ENCODE results near the gene SYNE1. TPM values are rescaled to one million over a fixed set of nuclear protein-coding genes. Genes with fewer than 3 reads are reported as not detected.

Gene SYNE1
- total and polyA plus RNA-seq, 10 donors: 27.8 to 336 (median 247) TPM

- H3K27me3 ChIP-seq (replicated peaks in 1 of 7): no peaks in the 10 kb centered on the region
- DNase-seq: no peak
- peak overlapping the region in 2 of 8 donors; percentile 36 to 54 for H3K27ac ChIP-seq
- intact Hi-C loops (cut with DNase I; ENCODE audit: low total_unique reads): no loop called here
- H3K9me3 ChIP-seq: no peaks in the 10 kb centered on the region
- TF ChIP-seq CTCF (IDR thresholded peaks at IDR 0.05 in 8 of 11, conservative IDR thresholded peaks at IDR 0.05 in 3 of 11): no peak
- no peak for TF ChIP-seq POLR2A (IDR thresholded peaks at IDR 0.05)
- no peak for TF ChIP-seq POLR2AphosphoS5 (IDR thresholded peaks at IDR 0.05)
- H3K4me1 ChIP-seq: peaks cover 5 to 11% (median 8%) of the 10 kb centered on the region in 6 donors
- H3K36me3 ChIP-seq: no peaks in the 10 kb centered on the region
- no peak overlapping the region for H3K4me3 ChIP-seq
- 70 to 82% (median 75%) methylated on average over 3 of the region's 3 CpGs for WGBS, 5 donors
Measured at GRCh38 chr6:152094992-152095592, 542.1 kb downstream of the SYNE1 start.

- H3K27me3 ChIP-seq (replicated peaks in 1 of 7): no peaks in the 10 kb centered on the region
- DNase-seq: no peak
- TF ChIP-seq POLR2AphosphoS5 (IDR thresholded peaks at IDR 0.05): no peak
- no peak overlapping the region for H3K27ac ChIP-seq
- intact Hi-C loops (cut with DNase I; ENCODE audit: low total_unique reads): no loop called here
- no peaks in the 10 kb centered on the region for H3K36me3 ChIP-seq
- H3K9me3 ChIP-seq: no peaks in the 10 kb centered on the region
- 84 to 96% (median 90%) methylated on average over 3 to 4 of the region's 4 CpGs for WGBS, 5 donors
- H3K4me3 ChIP-seq: no peak overlapping the region
- H3K4me1 ChIP-seq: peaks cover 0 to 3% (median under 1%) of the 10 kb centered on the region in 6 donors
Measured at GRCh38 chr6:152094276-152094675, 542.9 kb downstream of the SYNE1 start.

DNA sequence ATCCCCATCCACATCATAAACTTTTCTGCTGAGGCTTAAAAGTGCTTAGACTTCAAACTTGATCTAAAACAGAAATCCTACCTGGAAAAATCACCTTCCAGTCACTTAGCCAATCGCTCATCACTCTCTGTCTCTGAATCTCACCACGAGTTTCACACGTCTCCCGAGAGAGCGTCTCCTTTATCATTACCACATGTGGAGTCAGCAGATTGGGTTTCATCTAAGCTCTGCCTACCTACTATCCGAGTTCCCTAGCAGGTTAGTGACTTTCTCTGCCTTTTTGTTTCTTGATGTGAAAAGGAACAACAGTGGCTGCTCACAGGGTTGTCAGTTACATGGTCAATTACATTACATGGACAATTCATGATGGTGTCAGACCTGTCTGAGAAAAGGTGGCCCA is 543.5 kb downstream of the SYNE1 start:
- WGBS, 5 donors: 78 to 87% (median 80%) methylated on average over 6 of the region's 6 CpGs
- TF ChIP-seq CTCF (IDR thresholded peaks at IDR 0.05 in 8 of 11, conservative IDR thresholded peaks at IDR 0.05 in 3 of 11) (no peak), POLR2AphosphoS5 (IDR thresholded peaks at IDR 0.05) (no peak), POLR2A (IDR thresholded peaks at IDR 0.05) (no peak)
- intact Hi-C loops (cut with DNase I; ENCODE audit: low total_unique reads): no loop called here

DNA sequence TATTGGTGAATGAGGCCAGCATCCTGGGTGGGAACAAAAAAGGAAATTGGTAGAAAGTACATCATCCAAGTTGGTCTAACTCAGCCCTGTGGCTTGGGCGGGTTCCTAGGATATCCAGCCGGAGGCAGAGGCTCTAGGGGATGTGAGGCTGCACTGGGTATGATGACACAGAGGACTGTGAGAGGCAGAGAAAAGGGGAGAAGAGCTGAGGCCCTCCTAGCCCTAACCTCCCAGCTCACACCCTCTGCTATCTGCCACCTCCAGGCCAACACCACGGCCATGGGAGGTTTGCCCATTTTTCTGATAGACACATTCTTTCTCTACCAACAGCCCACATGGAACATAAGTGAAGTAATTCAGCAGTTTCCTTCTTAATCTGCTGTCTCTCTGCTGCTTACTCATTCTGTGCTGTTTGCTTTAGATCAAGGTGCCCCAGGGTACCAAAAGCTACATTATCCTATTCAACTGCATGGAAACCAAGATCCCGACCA is 545.3 kb downstream of the SYNE1 start:
- 81 to 93% (median 85%) methylated on average over 4 of the region's 4 CpGs for WGBS, 5 donors
- TF ChIP-seq CTCF (IDR thresholded peaks at IDR 0.05 in 8 of 11, conservative IDR thresholded peaks at IDR 0.05 in 3 of 11) (no peak), POLR2AphosphoS5 (IDR thresholded peaks at IDR 0.05) (no peak), POLR2A (IDR thresholded peaks at IDR 0.05) (no peak)
- H3K27me3 ChIP-seq (replicated peaks in 1 of 7): no peaks in the 10 kb centered on the region

More for the DNA sequence above, 543.5 kb downstream of the SYNE1 start:
- no peaks in the 10 kb centered on the region for H3K4me1 ChIP-seq
- H3K36me3 ChIP-seq: no peaks in the 10 kb centered on the region
- H3K27ac ChIP-seq: no peak overlapping the region
- no peak for DNase-seq
- no peaks in the 10 kb centered on the region for H3K27me3 ChIP-seq (replicated peaks in 1 of 7)
- H3K4me3 ChIP-seq: no peak overlapping the region
- H3K9me3 ChIP-seq: no peaks in the 10 kb centered on the region

More for the DNA sequence above, 545.3 kb downstream of the SYNE1 start:
- H3K27ac ChIP-seq: no peak overlapping the region
- H3K4me3 ChIP-seq: no peak overlapping the region
- H3K36me3 ChIP-seq: no peaks in the 10 kb centered on the region
- DNase-seq: no peak
- intact Hi-C loops (cut with DNase I; ENCODE audit: low total_unique reads): no loop called here
- H3K4me1 ChIP-seq: no peaks in the 10 kb centered on the region
- no peaks in the 10 kb centered on the region for H3K9me3 ChIP-seq
